Activated CD4-positive, alpha-beta T cell treated with anti-CD3 and anti-CD28 coated beads, Interleukin-2, amount 50 U/mL, for 16 hours (primary cell): ENCODE results near the gene POLR2E.

Experiments used
- DNase-seq: peaks from one replicate; pipeline ENCODE4 v3.0.0-alpha.2; 2020

Gene POLR2E

DNA sequence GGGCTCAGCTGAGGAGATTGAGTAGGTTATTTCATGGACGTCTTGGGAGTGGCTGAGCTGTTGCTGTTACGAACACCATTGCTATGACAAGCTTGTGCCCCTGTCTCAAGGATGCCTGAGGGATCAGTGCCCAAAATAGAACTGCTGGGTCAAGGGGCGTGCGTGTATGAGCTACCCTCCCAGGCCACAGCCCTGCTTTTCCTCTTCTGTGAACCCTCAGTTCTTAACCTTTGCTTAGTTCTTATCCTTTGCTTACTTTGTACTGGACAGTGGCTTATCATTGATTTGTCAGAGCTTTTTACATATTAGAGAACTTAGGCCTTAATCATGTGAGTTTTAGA lies 19.2 kb downstream of the POLR2E start:
- DNase-seq: no peak

- DNase-seq: peak; percentile 90
Measured at GRCh38 chr19:1074544-1075283, 20.5 kb downstream of the POLR2E start.

GRCh38 chr19:1073956-1074517 lies 21.1 kb downstream of the POLR2E start:
- DNase-seq: no peak

DNA sequence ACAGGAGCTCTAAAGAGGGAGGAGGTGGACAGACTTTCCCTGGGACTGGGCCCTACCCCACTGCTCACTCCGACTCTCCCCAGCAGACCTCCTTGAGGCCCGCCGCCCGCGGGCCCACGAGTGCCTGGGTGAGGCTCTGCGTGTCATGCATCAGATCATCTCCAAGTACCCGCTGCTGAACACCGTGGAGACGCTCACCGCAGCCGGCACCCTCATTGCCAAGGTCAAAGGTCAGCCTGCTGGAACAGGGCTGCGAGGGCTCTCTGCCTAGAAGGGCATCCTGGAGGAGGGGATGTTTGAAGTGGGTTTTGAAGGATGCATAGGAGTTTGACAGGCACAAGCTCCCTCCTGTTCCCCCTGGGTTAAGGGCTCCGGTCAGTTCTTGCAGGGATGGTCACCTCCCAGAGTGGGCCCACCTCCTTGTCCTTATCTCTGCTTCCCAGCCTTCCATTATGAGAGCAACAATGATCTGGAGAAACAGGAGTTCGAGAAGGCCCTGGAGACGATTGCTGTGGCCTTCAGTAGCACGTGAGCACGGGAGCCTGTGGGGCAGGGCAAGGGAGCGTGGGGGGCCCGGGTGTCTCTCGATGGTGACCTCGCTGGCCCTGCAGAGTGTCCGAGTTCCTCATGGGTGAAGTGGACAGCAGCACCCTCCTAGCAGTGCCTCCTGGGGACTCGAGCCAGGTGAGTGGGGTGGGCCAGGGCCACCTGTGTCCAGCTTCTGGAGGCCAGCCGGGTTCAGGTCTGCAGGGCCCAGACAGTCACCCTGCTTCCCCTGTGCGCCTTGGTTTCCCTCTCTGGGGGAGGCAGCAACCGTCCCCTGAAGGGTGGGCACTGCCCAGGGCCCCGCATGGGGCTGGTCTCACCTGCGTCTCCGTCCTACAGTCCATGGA lies 21.9 kb downstream of the POLR2E start:
- no peak for DNase-seq

DNA sequence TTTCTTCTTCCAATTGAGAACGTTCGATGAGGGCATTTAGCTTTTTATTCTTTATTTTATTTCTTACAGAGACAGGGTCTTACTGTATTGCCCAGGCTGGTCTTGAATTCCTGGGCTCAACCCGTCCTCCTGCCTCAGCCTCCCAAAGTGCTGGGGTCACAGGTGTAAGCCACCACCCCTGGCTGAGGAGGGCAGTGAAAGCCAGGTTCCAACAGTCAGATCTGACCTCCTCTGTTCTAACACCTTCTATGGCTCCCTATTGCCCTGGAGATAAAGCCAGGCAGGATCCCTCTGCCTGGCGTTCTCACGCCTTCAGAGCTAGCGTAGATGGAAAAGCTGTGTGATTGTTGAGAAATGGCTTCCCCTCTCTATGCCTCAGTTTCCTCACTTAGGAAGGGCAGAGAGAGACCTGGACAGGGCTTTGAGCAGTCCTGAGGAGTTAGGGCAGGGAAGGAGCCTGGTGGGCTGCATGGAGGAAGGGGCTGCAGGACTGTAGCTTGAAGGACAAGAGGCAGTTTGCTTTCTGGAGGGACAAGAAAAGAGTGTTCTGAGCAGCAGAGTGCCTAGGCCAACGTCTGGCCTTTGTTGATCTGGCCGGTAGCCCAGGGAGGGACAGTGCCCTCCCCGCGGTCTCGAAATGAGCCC lies 22.7 kb downstream of the POLR2E start:
- no peak for DNase-seq

DNA sequence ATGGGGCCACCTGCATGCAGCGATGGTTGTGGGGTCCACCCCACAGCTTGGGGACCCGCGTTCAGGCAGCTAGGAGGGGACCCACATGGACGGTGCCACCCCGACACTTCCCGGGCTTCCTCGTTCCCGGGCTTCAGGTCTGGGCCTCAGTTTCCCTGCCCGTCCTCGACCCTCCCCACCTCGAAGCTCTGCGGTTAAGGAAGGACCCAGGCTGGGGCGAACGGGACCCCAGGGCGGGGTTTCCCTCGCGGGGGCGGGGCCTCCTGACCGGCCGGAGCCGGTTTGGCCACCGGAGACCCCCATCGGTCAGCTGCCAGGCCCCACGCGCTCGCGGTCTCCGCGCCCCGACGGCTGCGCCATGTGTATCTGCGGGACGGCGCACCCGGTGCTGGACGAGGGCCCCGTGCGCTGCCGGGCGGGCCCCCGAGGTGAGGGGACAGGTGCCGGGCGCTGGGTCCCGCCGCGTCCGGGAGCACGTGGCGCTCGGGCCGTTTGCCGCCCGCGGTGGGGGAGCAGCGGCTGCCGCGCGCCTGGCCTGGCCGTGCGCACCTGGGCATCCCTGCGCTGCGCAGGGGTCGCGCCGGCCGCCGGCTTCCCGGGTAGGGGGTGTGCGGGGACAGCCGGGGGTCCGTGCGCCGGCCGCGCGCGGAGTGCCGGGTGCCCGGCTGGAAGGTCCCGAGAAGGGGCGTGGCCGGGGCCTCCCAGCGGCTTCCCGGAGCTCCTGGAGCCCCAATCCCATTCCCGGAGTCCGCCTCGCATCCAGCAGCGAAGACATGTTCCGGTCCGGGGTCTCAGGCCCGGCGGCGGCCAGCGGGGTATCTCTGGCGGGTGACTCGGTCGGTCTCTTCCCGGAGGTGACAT lies 24.0 kb downstream of the POLR2E start:
- no peak for DNase-seq

DNA sequence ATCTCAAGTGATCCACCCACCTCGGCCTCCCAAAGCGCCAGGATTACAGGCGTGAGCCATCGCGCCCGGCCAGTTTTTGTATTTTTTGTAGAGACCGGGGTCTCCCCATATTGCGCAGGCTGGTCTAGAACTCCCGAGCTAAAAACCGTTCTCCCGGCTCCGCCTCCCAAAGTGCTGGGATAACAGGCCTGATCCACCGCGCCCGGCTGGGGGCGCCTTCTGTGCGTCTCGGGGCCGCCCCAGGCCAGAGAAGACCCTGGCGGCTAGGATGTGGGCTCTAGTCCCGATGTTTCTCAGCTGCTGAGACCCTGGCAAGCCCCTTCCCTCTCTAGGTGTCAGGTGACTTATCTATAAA lies 24.6 kb downstream of the POLR2E start:
- DNase-seq: no peak

DNA sequence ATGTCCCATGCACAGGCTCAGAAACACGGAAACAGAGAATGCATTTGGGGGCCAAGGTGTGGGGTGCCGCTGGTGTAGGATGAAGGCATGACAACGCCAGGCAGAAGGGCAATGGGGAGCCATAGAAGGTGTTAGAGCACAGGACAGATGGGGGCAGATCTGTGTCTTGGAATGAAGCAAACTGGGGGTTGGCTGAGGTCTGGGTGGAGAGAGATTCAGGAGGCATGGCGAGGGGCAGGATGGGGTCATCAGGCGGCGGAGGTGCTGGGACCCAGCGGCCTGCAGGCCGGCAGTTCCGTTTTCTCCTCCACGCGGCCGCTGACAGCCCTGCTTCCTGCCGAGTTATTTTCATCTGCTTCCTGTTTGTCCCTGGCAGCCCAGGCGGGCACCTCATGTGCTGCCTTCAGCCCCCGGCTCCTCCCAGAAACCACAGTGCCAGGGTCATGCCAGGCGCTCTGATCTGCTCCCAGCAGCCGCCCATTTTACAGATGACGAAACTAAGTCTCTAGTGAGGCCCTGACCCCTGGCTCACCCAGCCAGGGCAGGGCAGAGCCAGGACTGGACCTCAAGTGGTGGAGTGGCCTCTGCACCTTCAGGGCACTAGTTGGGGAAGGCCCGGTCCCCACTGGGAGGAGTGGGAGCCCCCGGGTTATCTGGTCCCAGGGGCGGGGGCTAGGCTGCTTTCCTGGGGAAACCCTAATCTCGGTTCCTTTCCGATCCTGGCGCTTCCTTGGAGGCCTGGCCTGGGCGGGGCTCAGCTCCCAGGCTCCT lies 26.0 kb downstream of the POLR2E start:
- peak; percentile 89 for DNase-seq

DNA sequence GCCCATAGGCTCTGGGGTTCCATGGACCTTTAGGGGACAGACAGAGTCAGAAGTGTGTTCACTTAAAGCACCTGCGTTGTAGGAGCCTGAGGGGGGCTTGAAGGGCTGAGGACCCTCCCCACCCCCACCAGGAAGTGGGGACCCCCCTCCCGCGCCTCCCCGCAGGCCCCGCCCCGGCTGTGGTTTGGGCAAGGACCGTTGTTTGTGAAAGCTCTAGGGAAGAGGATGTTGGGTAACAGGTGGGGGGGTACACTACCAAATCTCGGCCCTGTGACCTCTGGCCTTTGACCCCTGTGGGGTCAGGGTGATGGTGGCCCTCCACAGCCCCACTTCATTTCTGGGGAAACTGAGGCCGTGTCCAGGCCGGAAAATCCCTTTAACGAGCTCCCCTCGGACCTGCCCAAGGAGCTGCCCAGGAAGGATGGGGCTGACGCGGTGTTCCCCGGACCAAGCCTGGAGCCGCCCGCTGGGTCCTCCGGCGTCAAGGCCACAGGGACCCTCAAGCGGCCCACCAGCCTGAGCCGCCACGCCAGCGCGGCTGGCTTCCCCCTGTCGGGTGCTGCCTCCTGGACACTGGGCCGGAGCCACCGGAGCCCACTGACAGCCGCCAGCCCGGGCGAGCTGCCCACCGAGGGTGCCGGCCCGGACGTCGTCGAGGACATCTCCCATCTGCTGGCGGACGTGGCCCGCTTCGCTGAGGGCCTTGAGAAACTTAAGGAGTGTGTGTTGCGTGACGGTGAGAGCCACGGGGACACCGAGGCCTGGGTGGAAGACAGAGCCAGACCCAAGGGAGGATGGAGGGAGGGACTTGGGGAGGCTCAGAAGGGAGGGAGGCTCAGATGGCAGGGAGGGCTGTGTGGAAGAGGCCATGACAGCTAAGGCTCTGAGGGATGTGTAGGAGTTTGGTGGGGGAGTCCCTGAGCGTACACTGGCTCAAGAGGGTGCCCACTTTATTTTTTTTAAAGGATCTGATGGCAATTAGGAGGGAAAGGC lies 26.9 kb downstream of the POLR2E start:
- DNase-seq: peak; percentile 83

DNA sequence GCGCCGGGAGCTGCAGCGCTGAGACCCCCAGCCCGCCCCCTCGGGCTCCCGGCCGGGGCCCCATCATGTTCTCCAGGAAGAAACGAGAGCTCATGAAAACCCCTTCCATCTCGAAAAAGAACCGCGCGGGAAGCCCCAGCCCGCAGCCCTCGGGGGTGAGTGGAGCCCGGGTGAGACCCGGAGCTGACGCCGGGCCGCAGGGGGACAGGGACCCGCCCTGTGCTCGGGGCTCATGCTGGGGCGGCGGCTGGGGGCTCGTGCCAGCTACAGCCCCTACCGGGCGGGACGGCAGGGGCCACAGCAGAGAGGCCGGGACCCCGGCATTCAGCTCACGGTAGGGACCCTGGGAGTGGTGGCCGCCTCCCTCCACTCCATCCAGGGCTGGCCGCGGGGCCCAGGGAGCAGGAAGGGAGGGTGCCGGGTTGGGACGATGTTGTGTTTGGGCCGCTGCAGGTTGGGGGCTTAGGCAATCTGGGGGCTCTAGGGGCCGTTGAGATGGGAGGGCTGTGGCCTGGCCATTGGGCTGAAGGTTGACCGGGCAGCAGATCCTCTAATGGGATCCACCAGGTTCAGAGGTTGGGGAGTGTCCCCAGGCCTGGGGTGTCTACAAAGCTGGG lies 27.7 kb downstream of the POLR2E start:
- DNase-seq: no peak

DNA sequence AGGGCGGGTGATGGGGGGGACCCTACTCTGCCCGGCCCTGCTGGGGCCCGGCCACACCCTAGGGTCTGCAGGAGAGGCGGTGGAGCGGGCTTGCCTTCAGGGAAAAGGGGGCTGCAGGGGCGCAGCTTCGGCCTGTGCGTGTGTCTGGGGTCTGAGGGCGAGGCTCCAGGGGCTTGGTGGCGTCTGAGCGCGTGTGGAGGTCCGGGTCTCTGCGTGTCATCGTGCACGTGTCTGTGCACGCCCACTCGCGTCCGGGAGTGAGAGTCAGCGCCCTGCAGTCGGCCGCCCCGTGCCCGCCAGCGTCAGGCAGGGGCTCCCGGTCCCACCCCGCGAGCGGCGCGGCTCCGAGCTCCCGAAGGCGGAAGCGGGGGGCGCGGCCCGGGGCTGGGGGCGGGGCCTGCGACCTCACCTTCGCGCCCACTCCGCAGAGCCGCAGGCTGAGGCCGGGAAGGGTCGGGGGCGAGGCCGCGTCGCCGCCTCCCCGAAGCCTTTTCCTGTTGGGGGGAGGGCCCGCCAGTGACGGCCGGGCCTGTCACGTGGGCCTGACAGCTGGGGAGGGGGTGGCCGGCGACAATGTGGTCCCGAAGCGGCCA lies 28.3 kb downstream of the POLR2E start, which contains the start of gene ARHGAP45:
Gene ARHGAP45 (plus strand): TSS at position 420 of the 593 bp plus-strand sequence. CDS start 239 bp downstream, outside the sequence.
- DNase-seq: peak; percentile 87

DNA sequence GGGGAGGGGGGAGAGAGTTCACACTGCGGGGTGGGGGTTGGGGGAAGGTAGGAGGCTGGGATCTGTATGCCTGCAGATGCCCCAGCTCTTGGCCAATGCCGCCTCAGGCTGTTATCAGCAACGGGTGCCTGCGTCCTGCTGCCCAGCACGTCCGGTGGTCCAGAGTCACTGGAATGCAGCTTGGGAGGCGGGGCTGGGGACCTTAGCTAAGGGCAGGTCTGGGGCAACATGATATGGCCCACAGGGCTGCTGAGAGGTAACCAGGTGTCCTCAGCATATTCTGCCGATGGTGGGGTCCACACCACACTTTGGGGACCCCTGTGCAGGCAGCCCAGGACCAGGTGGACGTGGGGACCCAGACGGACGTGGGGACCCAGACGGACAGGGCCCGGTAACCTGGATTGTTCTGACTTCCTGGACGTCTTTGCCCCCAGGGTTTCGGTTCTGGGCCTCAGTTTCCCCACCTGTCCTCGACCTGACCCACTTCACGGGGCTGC lies 28.9 kb downstream of the POLR2E start:
- no peak for DNase-seq

DNA sequence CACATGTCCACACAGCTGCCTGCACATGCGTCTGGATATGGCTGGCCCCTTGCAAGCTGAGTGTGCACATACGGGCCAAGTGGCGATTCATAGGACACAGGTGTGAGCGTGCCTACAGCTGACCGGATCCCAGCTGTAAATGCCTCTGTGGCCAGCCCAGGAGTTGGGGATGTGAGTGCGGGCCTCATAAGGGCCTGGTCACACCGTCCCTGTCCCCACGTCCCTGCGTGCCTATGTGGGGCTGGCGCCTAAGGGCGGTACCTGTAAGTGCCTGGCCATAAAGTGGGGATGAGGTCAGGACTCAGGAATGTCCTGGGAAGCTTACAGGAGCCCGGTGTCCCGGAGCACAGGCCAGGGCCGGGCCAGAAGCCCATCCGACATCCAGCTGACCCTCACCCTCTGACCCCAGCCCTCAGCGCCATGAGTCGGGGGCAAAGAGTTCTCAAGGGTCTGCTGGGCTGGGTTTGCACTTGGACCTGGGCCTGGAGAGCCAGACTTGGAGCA lies 29.5 kb downstream of the POLR2E start:
- DNase-seq: no peak

GRCh38 chr19:1064661-1065605 lies 30.2 kb downstream of the POLR2E start:
- peak; percentile 76 for DNase-seq

DNA sequence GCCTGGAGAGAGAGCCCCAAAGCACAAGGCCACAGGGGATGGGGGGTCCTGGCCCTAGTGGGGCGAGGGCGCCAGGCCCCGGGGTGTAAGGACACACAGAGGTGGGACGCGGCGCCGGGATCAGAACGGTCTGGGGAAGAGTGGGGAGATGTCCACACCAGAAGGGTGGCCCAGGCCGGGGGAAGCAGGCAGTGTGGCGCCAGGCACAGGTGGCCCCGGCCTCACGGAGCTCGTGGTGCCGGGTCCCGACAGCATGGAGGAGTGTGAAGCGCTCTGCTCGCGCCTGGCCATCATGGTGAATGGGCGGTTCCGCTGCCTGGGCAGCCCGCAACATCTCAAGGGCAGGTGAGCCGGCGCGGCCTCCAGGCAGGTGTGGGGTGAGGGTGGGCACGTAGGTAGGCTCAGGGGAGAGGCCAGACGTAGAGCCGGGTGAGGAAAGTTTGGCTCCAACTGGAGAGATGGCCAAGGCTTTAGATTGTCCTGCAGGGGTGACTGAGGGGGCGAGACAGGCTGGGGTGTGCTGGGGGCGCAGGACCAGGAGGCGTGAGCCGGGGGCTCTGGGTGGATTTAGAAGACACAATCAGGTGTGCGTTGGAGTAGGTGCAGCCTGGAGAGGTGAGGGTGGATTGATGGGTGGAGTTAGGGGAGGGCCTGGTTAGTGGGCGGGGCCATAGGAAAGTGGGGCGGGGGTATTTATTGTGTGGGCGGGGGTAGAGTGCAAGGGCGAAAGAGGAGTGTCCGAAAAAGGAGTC lies 31.1 kb downstream of the POLR2E start:
- DNase-seq: no peak

GRCh38 chr19:1063030-1063908 lies 31.9 kb downstream of the POLR2E start:
- peak; percentile 70 for DNase-seq
